Measurements from ENCODE around the gene CFAP45. TPM values are rescaled to one million over a fixed set of nuclear protein-coding genes. Genes with fewer than 3 reads are reported as not detected.

CFAP45 gene
- total RNA-seq, 1 experiment from 2014 or later, result 0.40 TPM

GRCh38 chr1:159882527-159882862 lies 17.5 kb downstream of the CFAP45 start:
- ChIA-PET CTCF (interaction anchor here (0.6 to 9.4 kb wide), 9 partner anchors 9 to 169 kb away, joined by 3 to 164 read pairs (median 3); partner anchors contain the start of gene FCRL6), POLR2A (interaction anchor here (0.7 to 6.1 kb wide), 12 partner anchors 9 to 634 kb away, joined by 3 to 82 read pairs (median 8); partner anchors contain the start of genes DUSP23 and PIGM)
- Mint-ChIP-seq H3K27ac (ENCODE audit: low read depth, unreplicated experiment) (no peak overlapping the region), H3K4me1 (ENCODE audit: insufficient read depth, unreplicated experiment) (peaks cover 14% of the 10 kb centered on the region), H3K9me3 (ENCODE audit: unreplicated experiment) (no peaks in the 10 kb centered on the region), H3K36me3 (ENCODE audit: insufficient read depth, unreplicated experiment) (no peaks in the 10 kb centered on the region), H3K27me3 (ENCODE audit: insufficient read depth, unreplicated experiment) (no peaks in the 10 kb centered on the region), H3K4me3 (ENCODE audit: unreplicated experiment) (no peak overlapping the region)
- intact Hi-C loops (cut with micrococcal nuclease), result loop anchor here (1.0 to 2.0 kb wide), 3 partner anchors 28 to 102 kb away; partner anchors contain the start of gene DUSP23
- TF ChIP-seq, protein P1, sequence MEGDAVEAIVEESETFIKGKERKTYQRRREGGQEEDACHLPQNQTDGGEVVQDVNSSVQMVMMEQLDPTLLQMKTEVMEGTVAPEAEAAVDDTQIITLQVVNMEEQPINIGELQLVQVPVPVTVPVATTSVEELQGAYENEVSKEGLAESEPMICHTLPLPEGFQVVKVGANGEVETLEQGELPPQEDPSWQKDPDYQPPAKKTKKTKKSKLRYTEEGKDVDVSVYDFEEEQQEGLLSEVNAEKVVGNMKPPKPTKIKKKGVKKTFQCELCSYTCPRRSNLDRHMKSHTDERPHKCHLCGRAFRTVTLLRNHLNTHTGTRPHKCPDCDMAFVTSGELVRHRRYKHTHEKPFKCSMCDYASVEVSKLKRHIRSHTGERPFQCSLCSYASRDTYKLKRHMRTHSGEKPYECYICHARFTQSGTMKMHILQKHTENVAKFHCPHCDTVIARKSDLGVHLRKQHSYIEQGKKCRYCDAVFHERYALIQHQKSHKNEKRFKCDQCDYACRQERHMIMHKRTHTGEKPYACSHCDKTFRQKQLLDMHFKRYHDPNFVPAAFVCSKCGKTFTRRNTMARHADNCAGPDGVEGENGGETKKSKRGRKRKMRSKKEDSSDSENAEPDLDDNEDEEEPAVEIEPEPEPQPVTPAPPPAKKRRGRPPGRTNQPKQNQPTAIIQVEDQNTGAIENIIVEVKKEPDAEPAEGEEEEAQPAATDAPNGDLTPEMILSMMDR (IDR thresholded peaks at IDR 0.05; ENCODE audit: unreplicated experiment), result no peak
- peak; percentile 88 for DNase-seq (ENCODE audit: unreplicated experiment)
- BruUV-seq (replicated peaks), result no TSS peak

DNA sequence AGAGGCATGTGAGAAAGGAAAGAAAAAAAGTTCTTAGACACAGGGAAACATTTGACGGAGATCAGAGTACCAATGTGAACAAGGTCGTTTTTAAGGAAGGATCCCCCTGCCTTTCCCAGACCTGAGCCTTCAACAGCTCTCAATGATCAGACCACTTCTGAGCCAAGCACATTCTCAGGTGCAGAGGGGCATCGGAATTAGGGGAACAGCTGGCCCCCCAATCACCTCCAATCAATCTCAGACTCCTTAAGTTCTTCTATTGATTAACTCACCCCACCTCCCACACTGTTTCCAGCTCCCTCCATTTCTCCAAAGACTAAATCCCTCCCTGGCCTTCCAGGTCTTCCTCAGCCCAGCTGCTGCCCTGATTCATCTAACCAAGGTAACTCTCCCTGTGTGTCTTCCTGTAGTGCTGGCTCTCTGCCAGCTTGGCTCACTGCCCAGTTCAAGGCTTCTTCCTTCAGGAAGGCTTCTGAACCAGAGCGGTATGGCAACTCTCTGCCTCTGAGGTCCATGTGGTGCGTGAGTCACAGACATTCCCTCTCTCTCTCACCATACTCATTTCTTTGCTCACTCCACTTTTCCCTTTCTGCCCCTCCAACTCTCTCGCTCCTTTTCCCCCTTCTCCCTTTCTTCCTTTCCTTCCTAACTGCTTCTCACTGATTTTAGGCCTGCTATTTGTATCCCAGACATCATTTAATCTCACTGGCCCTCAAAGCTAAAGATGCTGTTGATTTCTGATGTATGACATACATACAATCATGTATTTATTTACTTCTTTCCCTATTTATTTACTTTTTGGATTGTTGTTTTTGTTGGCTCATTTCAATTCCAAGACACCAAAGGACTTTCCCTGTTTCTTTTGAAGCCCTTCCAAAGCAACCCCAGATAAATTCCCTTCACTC lies 18.1 kb downstream of the CFAP45 start:
- H3K27me3 Mint-ChIP-seq (ENCODE audit: insufficient read depth, unreplicated experiment), result no peaks in the 10 kb centered on the region
- no peak overlapping the region for H3K27ac Mint-ChIP-seq (ENCODE audit: low read depth, unreplicated experiment)
- TF ChIP-seq, protein P1 (IDR thresholded peaks at IDR 0.05; ENCODE audit: unreplicated experiment), result no peak
- ChIA-PET POLR2A (interaction anchor here (0.6 to 6.1 kb wide), 14 partner anchors 9 to 633 kb away, joined by 3 to 82 read pairs (median 4); partner anchors contain the start of genes DUSP23 and PIGM), CTCF (interaction anchor here (0.6 to 9.4 kb wide), 22 partner anchors 9 to 721 kb away, joined by 3 to 164 read pairs (median 4); partner anchors contain the start of genes DUSP23 and FCRL6)
- DNase-seq (ENCODE audit: unreplicated experiment), result peak; percentile 100
- intact Hi-C loops (cut with micrococcal nuclease), result loop anchor here (1.0 to 2.0 kb wide), 3 partner anchors 28 to 101 kb away; partner anchors contain the start of gene DUSP23
- no peaks in the 10 kb centered on the region for H3K9me3 Mint-ChIP-seq (ENCODE audit: unreplicated experiment)
- BruUV-seq (replicated peaks), result TSS peak; percentile 96
- H3K4me1 Mint-ChIP-seq (ENCODE audit: insufficient read depth, unreplicated experiment), result peaks cover 14% of the 10 kb centered on the region
- no peaks in the 10 kb centered on the region for H3K36me3 Mint-ChIP-seq (ENCODE audit: insufficient read depth, unreplicated experiment)
- no peak overlapping the region for H3K4me3 Mint-ChIP-seq (ENCODE audit: unreplicated experiment)

- ChIA-PET CTCF (interaction anchor here (0.7 to 9.4 kb wide), 23 partner anchors 8 to 720 kb away, joined by 3 to 164 read pairs (median 5); no protein-coding TSS in a partner anchor), POLR2A (interaction anchor here (0.7 to 6.1 kb wide), 9 partner anchors 11 to 99 kb away, joined by 3 to 82 read pairs (median 10); partner anchors contain the start of gene DUSP23)
- Mint-ChIP-seq H3K27me3 (ENCODE audit: insufficient read depth, unreplicated experiment) (no peaks in the 10 kb centered on the region), H3K9me3 (ENCODE audit: unreplicated experiment) (no peaks in the 10 kb centered on the region), H3K4me3 (ENCODE audit: unreplicated experiment) (no peak overlapping the region), H3K36me3 (ENCODE audit: insufficient read depth, unreplicated experiment) (no peaks in the 10 kb centered on the region), H3K4me1 (ENCODE audit: insufficient read depth, unreplicated experiment) (peaks cover 14% of the 10 kb centered on the region), H3K27ac (ENCODE audit: low read depth, unreplicated experiment) (no peak overlapping the region)
- DNase-seq (ENCODE audit: unreplicated experiment), result no peak
- intact Hi-C loops (cut with micrococcal nuclease), result no loop called here
- TF ChIP-seq, protein P1 (IDR thresholded peaks at IDR 0.05; ENCODE audit: unreplicated experiment), result no peak
- no TSS peak for BruUV-seq (replicated peaks)
These were observed 19.5 kb downstream of the CFAP45 start for GRCh38 chr1:159880430-159880829.

DNA sequence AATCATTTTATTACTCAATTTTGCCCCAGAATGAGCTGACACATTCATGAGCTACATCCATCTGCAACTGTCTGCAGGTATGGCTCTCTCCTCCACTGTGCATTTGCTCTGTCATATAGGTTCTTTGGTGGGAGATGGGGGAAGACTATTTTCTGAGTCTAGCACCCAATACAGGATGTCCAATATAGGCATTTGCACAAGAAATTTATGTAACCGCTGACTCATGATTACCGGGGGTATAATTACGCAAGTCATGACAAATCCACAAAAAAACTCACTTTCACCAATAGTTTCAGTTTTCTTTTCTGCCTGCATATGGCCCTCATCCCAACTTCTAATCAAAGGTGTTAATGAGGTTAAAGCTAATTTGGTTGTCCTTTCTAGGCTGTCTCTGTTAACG lies 20.0 kb downstream of the CFAP45 start:
- Mint-ChIP-seq H3K4me1 (ENCODE audit: insufficient read depth, unreplicated experiment) (peaks cover 14% of the 10 kb centered on the region), H3K9me3 (ENCODE audit: unreplicated experiment) (no peaks in the 10 kb centered on the region), H3K27me3 (ENCODE audit: insufficient read depth, unreplicated experiment) (no peaks in the 10 kb centered on the region), H3K4me3 (ENCODE audit: unreplicated experiment) (no peak overlapping the region), H3K36me3 (ENCODE audit: insufficient read depth, unreplicated experiment) (no peaks in the 10 kb centered on the region), H3K27ac (ENCODE audit: low read depth, unreplicated experiment) (no peak overlapping the region)
- TF ChIP-seq, protein P1 (IDR thresholded peaks at IDR 0.05; ENCODE audit: unreplicated experiment), result no peak
- POLR2A ChIA-PET, result interaction anchor here (0.7 to 6.1 kb wide), 8 partner anchors 10 to 99 kb away, joined by 3 to 82 read pairs (median 12); partner anchors contain the start of gene DUSP23
- peak; percentile 93 for DNase-seq (ENCODE audit: unreplicated experiment)
- no TSS peak for BruUV-seq (replicated peaks)
- intact Hi-C loops (cut with micrococcal nuclease), result no loop called here
- CTCF ChIA-PET, result interaction anchor here (0.7 to 9.4 kb wide), 15 partner anchors 9 to 719 kb away, joined by 3 to 164 read pairs (median 7); no protein-coding TSS in a partner anchor

Data from MCF 10A (cell line).